ENCODE measurements around the gene VTI1B. TPM values are rescaled to one million over a fixed set of nuclear protein-coding genes. Genes with fewer than 3 reads are reported as not detected.

VTI1B gene
- total and polyA plus RNA-seq, 10 of the 15 experiments (the other 5 are each of a cell fraction or from before 2014, with no cell fraction given), result 15.0 to 117 (median 50.5) TPM

DNA sequence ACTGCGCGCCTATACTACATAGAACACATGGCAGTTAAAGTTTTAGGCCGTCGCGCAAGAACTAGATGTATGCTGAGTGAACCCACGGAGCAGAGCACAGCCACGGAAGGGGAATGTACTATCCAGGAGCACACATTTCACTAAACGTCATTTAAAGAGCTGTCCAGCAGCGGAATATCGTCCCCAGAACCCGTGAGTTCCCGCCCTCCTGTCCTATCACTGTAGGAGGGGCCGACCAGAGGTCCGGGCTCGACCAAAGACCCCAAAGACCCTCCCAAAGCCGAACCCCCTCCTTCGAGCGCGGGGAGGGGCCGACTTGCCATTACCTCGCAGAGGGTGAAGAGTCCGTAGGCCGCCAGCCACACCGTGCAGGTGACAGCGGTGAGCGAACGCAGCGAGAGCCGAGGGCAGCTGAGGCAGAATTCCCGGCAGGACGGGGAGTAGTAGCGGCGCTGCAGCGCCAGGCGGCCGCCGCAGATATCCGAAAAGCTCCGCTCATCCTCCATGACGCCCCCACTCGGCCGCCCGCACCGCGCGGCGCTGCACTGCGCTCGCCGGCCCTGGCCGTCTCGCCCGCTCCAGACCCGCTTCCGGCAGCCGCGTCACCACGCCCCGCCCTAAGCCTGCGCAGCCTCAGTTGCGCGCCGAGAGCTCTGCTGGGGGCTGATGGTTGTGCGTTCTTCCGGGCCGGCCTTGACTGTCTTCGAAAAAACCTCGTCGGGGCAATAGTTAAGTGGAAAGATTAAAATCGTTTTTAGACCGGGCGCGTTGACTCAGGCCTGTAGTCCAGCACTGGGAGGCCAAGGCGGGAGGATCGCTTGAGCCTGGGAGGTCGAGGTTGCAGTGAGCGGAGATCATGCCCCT lies 74.5 kb downstream of the VTI1B start, which contains the start of gene PIGH (continued):
- TF ChIP-seq, protein P1, sequence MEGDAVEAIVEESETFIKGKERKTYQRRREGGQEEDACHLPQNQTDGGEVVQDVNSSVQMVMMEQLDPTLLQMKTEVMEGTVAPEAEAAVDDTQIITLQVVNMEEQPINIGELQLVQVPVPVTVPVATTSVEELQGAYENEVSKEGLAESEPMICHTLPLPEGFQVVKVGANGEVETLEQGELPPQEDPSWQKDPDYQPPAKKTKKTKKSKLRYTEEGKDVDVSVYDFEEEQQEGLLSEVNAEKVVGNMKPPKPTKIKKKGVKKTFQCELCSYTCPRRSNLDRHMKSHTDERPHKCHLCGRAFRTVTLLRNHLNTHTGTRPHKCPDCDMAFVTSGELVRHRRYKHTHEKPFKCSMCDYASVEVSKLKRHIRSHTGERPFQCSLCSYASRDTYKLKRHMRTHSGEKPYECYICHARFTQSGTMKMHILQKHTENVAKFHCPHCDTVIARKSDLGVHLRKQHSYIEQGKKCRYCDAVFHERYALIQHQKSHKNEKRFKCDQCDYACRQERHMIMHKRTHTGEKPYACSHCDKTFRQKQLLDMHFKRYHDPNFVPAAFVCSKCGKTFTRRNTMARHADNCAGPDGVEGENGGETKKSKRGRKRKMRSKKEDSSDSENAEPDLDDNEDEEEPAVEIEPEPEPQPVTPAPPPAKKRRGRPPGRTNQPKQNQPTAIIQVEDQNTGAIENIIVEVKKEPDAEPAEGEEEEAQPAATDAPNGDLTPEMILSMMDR (IDR thresholded peaks at IDR 0.05 in 2 of 3, conservative IDR thresholded peaks at IDR 0.05 in 1 of 3; ENCODE audit: control insufficient read depth in 2 of 3, extremely low read depth in 1 of 3, insufficient read depth in 1 of 3, low read depth in 3 of 3, low read length in 3 of 3), result peak; percentile 49 to 61 (median 50); a peak in 5 of 6 replicates
- TF ChIP-seq EGR1 (IDR thresholded peaks at IDR 0.05; ENCODE audit: borderline replicate concordance in 1 of 2, low read depth in 2 of 2, low read length in 2 of 2), result peak in 1 of 2 experiments; percentile 69; a peak in 2 of 3 replicates
- TF ChIP-seq LARP7 (IDR thresholded peaks at IDR 0.05), result peak; percentile 77
- TF ChIP-seq, protein P2, sequence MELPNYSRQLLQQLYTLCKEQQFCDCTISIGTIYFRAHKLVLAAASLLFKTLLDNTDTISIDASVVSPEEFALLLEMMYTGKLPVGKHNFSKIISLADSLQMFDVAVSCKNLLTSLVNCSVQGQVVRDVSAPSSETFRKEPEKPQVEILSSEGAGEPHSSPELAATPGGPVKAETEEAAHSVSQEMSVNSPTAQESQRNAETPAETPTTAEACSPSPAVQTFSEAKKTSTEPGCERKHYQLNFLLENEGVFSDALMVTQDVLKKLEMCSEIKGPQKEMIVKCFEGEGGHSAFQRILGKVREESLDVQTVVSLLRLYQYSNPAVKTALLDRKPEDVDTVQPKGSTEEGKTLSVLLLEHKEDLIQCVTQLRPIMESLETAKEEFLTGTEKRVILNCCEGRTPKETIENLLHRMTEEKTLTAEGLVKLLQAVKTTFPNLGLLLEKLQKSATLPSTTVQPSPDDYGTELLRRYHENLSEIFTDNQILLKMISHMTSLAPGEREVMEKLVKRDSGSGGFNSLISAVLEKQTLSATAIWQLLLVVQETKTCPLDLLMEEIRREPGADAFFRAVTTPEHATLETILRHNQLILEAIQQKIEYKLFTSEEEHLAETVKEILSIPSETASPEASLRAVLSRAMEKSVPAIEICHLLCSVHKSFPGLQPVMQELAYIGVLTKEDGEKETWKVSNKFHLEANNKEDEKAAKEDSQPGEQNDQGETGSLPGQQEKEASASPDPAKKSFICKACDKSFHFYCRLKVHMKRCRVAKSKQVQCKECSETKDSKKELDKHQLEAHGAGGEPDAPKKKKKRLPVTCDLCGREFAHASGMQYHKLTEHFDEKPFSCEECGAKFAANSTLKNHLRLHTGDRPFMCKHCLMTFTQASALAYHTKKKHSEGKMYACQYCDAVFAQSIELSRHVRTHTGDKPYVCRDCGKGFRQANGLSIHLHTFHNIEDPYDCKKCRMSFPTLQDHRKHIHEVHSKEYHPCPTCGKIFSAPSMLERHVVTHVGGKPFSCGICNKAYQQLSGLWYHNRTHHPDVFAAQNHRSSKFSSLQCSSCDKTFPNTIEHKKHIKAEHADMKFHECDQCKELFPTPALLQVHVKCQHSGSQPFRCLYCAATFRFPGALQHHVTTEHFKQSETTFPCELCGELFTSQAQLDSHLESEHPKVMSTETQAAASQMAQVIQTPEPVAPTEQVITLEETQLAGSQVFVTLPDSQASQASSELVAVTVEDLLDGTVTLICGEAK (IDR thresholded peaks at IDR 0.05; ENCODE audit: borderline replicate concordance), result peak; percentile 55; the same call in 1 of the 2 replicates
- TF ChIP-seq NR2F1 (conservative IDR thresholded peaks at IDR 0.05), result 0 out of 2 replicates have a peak, but pooled peaks have one; percentile 20
- TF ChIP-seq CBFB (IDR thresholded peaks at IDR 0.05; ENCODE audit: low read depth), result 0 out of 2 replicates have a peak, but pooled peaks have one; percentile 15
- peak; percentile 34 for TF ChIP-seq RELA (IDR thresholded peaks at IDR 0.05; ENCODE audit: borderline replicate concordance, partially characterized antibody)
- peak; percentile 85 for TF ChIP-seq POLR2A (IDR thresholded peaks at IDR 0.05; ENCODE audit: low read depth, low read length)
- TF ChIP-seq SMARCA5 (IDR thresholded peaks at IDR 0.05), result peak; percentile 67
- TF ChIP-seq EED (IDR thresholded peaks at IDR 0.05; ENCODE audit: low read depth), result peak; percentile 54
- TF ChIP-seq, protein P3, sequence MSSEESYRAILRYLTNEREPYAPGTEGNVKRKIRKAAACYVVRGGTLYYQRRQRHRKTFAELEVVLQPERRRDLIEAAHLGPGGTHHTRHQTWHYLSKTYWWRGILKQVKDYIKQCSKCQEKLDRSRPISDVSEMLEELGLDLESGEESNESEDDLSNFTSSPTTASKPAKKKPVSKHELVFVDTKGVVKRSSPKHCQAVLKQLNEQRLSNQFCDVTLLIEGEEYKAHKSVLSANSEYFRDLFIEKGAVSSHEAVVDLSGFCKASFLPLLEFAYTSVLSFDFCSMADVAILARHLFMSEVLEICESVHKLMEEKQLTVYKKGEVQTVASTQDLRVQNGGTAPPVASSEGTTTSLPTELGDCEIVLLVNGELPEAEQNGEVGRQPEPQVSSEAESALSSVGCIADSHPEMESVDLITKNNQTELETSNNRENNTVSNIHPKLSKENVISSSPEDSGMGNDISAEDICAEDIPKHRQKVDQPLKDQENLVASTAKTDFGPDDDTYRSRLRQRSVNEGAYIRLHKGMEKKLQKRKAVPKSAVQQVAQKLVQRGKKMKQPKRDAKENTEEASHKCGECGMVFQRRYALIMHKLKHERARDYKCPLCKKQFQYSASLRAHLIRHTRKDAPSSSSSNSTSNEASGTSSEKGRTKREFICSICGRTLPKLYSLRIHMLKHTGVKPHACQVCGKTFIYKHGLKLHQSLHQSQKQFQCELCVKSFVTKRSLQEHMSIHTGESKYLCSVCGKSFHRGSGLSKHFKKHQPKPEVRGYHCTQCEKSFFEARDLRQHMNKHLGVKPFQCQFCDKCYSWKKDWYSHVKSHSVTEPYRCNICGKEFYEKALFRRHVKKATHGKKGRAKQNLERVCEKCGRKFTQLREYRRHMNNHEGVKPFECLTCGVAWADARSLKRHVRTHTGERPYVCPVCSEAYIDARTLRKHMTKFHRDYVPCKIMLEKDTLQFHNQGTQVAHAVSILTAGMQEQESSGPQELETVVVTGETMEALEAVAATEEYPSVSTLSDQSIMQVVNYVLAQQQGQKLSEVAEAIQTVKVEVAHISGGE (CRISPR knock-in tag; IDR thresholded peaks at IDR 0.05), result no peak
- peak; percentile 42 for TF ChIP-seq CREM (IDR thresholded peaks at IDR 0.05; ENCODE audit: low read depth)
- no peak for TF ChIP-seq SUPT20H (IDR thresholded peaks at IDR 0.05; ENCODE audit: borderline replicate concordance, control insufficient read depth, low read depth, low read length)

Data from GM12878 (cell line).